Measurements from ENCODE around the gene INHBB. TPM values are rescaled to one million over a fixed set of nuclear protein-coding genes. Genes with fewer than 3 reads are reported as not detected.

The INHBB gene
- total RNA-seq, 4 donors from 2014 or later, result 3.1 to 23.8 (median 13.7) TPM

GRCh38 chr2:120375251-120376020, 29.5 kb downstream of the INHBB start:
- TF ChIP-seq POLR2A (IDR thresholded peaks at IDR 0.05), result no peak
- TF ChIP-seq CTCF (IDR thresholded peaks at IDR 0.05 in 4 of 5, conservative IDR thresholded peaks at IDR 0.05 in 1 of 5), result no peak
- Histone ChIP-seq H3K27ac (no peak overlapping the region), H3K4me1 (no peaks in the 10 kb centered on the region), H3K4me3 (no peak overlapping the region), H3K27me3 (peaks cover 0 to 6% (median 0%) of the 10 kb centered on the region in 3 donors), H3K36me3 (no peaks in the 10 kb centered on the region), H3K9me3 (no peaks in the 10 kb centered on the region)
- intact Hi-C loops (cut with DNase I; ENCODE audit: low total_unique reads) (no loop called here), in situ Hi-C loops (cut with MboI; ENCODE audit: low sequenced_read_pairs in 4 of 4) (no loop called here)
- DNase-seq, result no peak
- ATAC-seq, result no peak

- no peaks in the 10 kb centered on the region for H3K36me3 ChIP-seq
- H3K9me3 ChIP-seq, result no peaks in the 10 kb centered on the region
- no peak for DNase-seq
- H3K27me3 ChIP-seq, result peaks cover 0 to 6% (median 0%) of the 10 kb centered on the region in 3 donors
- TF ChIP-seq POLR2A (IDR thresholded peaks at IDR 0.05) (no peak), CTCF (IDR thresholded peaks at IDR 0.05 in 4 of 5, conservative IDR thresholded peaks at IDR 0.05 in 1 of 5) (no peak)
- intact Hi-C loops (cut with DNase I; ENCODE audit: low total_unique reads) (no loop called here), in situ Hi-C loops (cut with MboI; ENCODE audit: low sequenced_read_pairs in 4 of 4) (no loop called here)
- no peaks in the 10 kb centered on the region for H3K4me1 ChIP-seq
- no peak overlapping the region for H3K4me3 ChIP-seq
- H3K27ac ChIP-seq, result no peak overlapping the region
- no peak for ATAC-seq
Observed at GRCh38 chr2:120376101-120376500, 30.2 kb downstream of the INHBB start.

GRCh38 chr2:120376679-120377640, 31.0 kb downstream of the INHBB start:
- H3K27ac ChIP-seq, result no peak overlapping the region
- no peaks in the 10 kb centered on the region for H3K4me1 ChIP-seq
- no peaks in the 10 kb centered on the region for H3K9me3 ChIP-seq
- DNase-seq (no peak), ATAC-seq (no peak)
- no peak overlapping the region for H3K4me3 ChIP-seq
- in situ Hi-C loops (cut with MboI; ENCODE audit: low sequenced_read_pairs in 4 of 4) (no loop called here), intact Hi-C loops (cut with DNase I; ENCODE audit: low total_unique reads) (no loop called here)
- TF ChIP-seq CTCF (IDR thresholded peaks at IDR 0.05 in 4 of 5, conservative IDR thresholded peaks at IDR 0.05 in 1 of 5) (no peak), POLR2A (IDR thresholded peaks at IDR 0.05) (no peak)
- H3K27me3 ChIP-seq, result peaks cover 0 to 6% (median 0%) of the 10 kb centered on the region in 3 donors
- no peaks in the 10 kb centered on the region for H3K36me3 ChIP-seq

- no peaks in the 10 kb centered on the region for H3K4me1 ChIP-seq
- in situ Hi-C loops (cut with MboI; ENCODE audit: low sequenced_read_pairs in 4 of 4), result no loop called here
- ATAC-seq (no peak), DNase-seq (no peak)
- TF ChIP-seq POLR2A (IDR thresholded peaks at IDR 0.05) (no peak), CTCF (IDR thresholded peaks at IDR 0.05 in 4 of 5, conservative IDR thresholded peaks at IDR 0.05 in 1 of 5) (no peak)
- intact Hi-C loops (cut with DNase I; ENCODE audit: low total_unique reads), result no loop called here
- H3K9me3 ChIP-seq, result no peaks in the 10 kb centered on the region
- H3K27me3 ChIP-seq, result peaks cover 0 to 6% (median 0%) of the 10 kb centered on the region in 3 donors
- H3K27ac ChIP-seq, result no peak overlapping the region
- H3K36me3 ChIP-seq, result no peaks in the 10 kb centered on the region
- no peak overlapping the region for H3K4me3 ChIP-seq
Observed at GRCh38 chr2:120378605-120379004, 32.7 kb downstream of the INHBB start.

Measured in gastrocnemius medialis (tissue), 4 donors.